H9 (cell line): Measurements from ENCODE around the gene CYP27C1. TPM values are rescaled to one million over a fixed set of nuclear protein-coding genes. Genes with fewer than 3 reads are reported as not detected.
"Not testable (repeated sequence)": the region's sequence is repeated elsewhere in the genome, so short reads cannot be mapped to it uniquely, and the experiment has no call there.

Experiments used
- DNase-seq: peaks from one replicate; pipeline ENCODE4 v3.0.0-alpha.2; 2017
- H2AFZ ChIP-seq: one replicate; pipeline ENCODE4 v1.6.1; 2013; ENCODE audit warnings: mild to moderate bottlenecking, low read length, control low read depth, moderate library complexity
- H2AK5ac ChIP-seq: 2 replicates; pipeline ENCODE4 v1.6.1; 2013; ENCODE audit warnings: low read length, control low read depth, mixed read lengths; ENCODE audit not compliant: insufficient read length
- H2BK120ac ChIP-seq: one replicate; pipeline ENCODE4 v1.6.1; 2013; ENCODE audit warnings: low read depth, mild to moderate bottlenecking, low read length, control low read depth, inconsistent platforms; ENCODE audit not compliant: poor library complexity, severe bottlenecking
- H2BK12ac ChIP-seq: 2 replicates; pipeline ENCODE4 v1.6.1; 2013; ENCODE audit warnings: low read length, control low read depth, mixed read lengths, low read depth; ENCODE audit not compliant: insufficient read length
- H2BK15ac ChIP-seq: 2 replicates; pipeline ENCODE4 v1.6.1; 2013; ENCODE audit warnings: low read depth, low read length, control low read depth
- H2BK20ac ChIP-seq: one replicate; pipeline ENCODE4 v1.6.1; 2013; ENCODE audit warnings: low read depth, mild to moderate bottlenecking, low read length, control low read depth, inconsistent platforms; ENCODE audit not compliant: poor library complexity, severe bottlenecking
- H2BK5ac ChIP-seq: 2 replicates; pipeline ENCODE4 v1.6.1; 2013; ENCODE audit warnings: low read length, control low read depth, mixed read lengths; ENCODE audit not compliant: insufficient read length
- H3K14ac ChIP-seq: 2 replicates; pipeline ENCODE4 v1.6.1; 2013; ENCODE audit warnings: low read length, control low read depth; ENCODE audit not compliant: insufficient read depth
- H3K18ac ChIP-seq: 2 replicates; pipeline ENCODE4 v1.6.1; 2013; ENCODE audit warnings: low read depth, mild to moderate bottlenecking, mixed read lengths, low read length, control low read depth; ENCODE audit not compliant: insufficient read length
- H3K23ac ChIP-seq: 2 replicates; pipeline ENCODE4 v1.6.1; 2013; ENCODE audit warnings: low read length, control low read depth, mixed read lengths, low read depth; ENCODE audit not compliant: insufficient read length
- H3K23me2 ChIP-seq: 2 replicates; pipeline ENCODE4 v1.6.1; 2013; ENCODE audit warnings: low read depth, mild to moderate bottlenecking, mixed read lengths, low read length, control low read depth; ENCODE audit not compliant: insufficient read length, poor library complexity, severe bottlenecking
- H3K27ac ChIP-seq: 2 replicates; pipeline ENCODE4 v1.5.1; 2013; ENCODE audit warnings: low read length, control low read depth, mixed read lengths, low read depth; ENCODE audit not compliant: insufficient read length
- H3K27me3 ChIP-seq: 2 replicates; pipeline ENCODE4 v1.6.1; 2013; ENCODE audit warnings: low read length, control low read depth, inconsistent platforms; ENCODE audit not compliant: insufficient read depth
- H3K4ac ChIP-seq: 2 replicates; pipeline ENCODE4 v1.6.1; 2013; ENCODE audit warnings: low read depth, mild to moderate bottlenecking, control low read depth, inconsistent platforms, low read length, moderate library complexity
- H3K4me1 ChIP-seq: 2 replicates; pipeline ENCODE4 v1.6.1; 2013; ENCODE audit warnings: low read length, control low read depth, inconsistent platforms; ENCODE audit not compliant: insufficient read depth
- H3K4me2 ChIP-seq: 2 replicates; pipeline ENCODE4 v1.6.1; 2013; ENCODE audit warnings: low read length, control low read depth, mixed read lengths; ENCODE audit not compliant: insufficient read length, insufficient read depth
- H3K56ac ChIP-seq: 2 replicates; pipeline ENCODE4 v1.6.1; 2013; ENCODE audit warnings: low read depth, mild to moderate bottlenecking, mixed read lengths, low read length, control low read depth; ENCODE audit not compliant: insufficient read length
- H3K79me1 ChIP-seq: 2 replicates; pipeline ENCODE4 v1.6.1; 2013; ENCODE audit warnings: low read depth, mild to moderate bottlenecking, moderate library complexity, low read length, control low read depth, inconsistent platforms; ENCODE audit not compliant: insufficient read depth, poor library complexity, severe bottlenecking
- H3K79me2 ChIP-seq: 2 replicates; pipeline ENCODE4 v1.6.1; 2013; ENCODE audit warnings: low read length, control low read depth, inconsistent platforms; ENCODE audit not compliant: insufficient read depth
- H3K9ac ChIP-seq: 2 replicates; pipeline ENCODE4 v1.6.1; 2013; ENCODE audit warnings: low read length, control low read depth, mixed read lengths; ENCODE audit not compliant: insufficient read length; ENCODE audit errors: extremely low read depth
- H3K9me3 ChIP-seq: one replicate; pipeline ENCODE4 v1.6.1; 2013; ENCODE audit warnings: low read depth, low read length, inconsistent platforms; ENCODE audit not compliant: control insufficient read depth
- H3T11ph ChIP-seq: one replicate; pipeline ENCODE4 v1.6.1; 2013; ENCODE audit warnings: mild to moderate bottlenecking, low read length, control low read depth, inconsistent platforms
- H4K20me1 ChIP-seq: one replicate; pipeline ENCODE4 v1.6.1; 2013; ENCODE audit not compliant: control insufficient read depth, insufficient read length, insufficient read depth
- H4K5ac ChIP-seq: 2 replicates; pipeline ENCODE4 v1.6.1; 2013; ENCODE audit warnings: low read depth, mild to moderate bottlenecking, mixed read lengths, low read length, control low read depth; ENCODE audit not compliant: insufficient read length
- H4K8ac ChIP-seq: replicated peaks from 2 replicates; pipeline ENCODE4 v1.6.1; 2013; ENCODE audit warnings: low read length, control low read depth, mixed read lengths, low read depth; ENCODE audit not compliant: insufficient read length
- H4K91ac ChIP-seq: 2 replicates; pipeline ENCODE4 v1.6.1; 2013; ENCODE audit warnings: low read depth, mild to moderate bottlenecking, moderate library complexity, mixed read lengths, low read length, control low read depth; ENCODE audit not compliant: insufficient read length
- H3K27ac Mint-ChIP-seq, 3 experiments: 2 replicates in 2 of 3; 3 replicates in 1 of 3; pipeline ENCODE4 v1.8.0; 2020 to 2021; ENCODE audit warnings: mixed read lengths in 3 of 3, mild to moderate bottlenecking in 1 of 3, moderate library complexity in 1 of 3
- H3K27me3 Mint-ChIP-seq: 2 replicates; pipeline ENCODE4 v1.8.0; 2021; ENCODE audit warnings: low read depth, mild to moderate bottlenecking, moderate library complexity, mixed read lengths
- H3K36me3 Mint-ChIP-seq, 3 experiments: 2 replicates in 2 of 3; 3 replicates in 1 of 3; pipeline ENCODE4 v1.8.0; 2020 to 2021; ENCODE audit warnings: low read depth in 3 of 3, mixed read lengths in 3 of 3; ENCODE audit not compliant: insufficient read depth in 1 of 3
- H3K4me1 Mint-ChIP-seq, 2 experiments: 2 replicates each; pipeline ENCODE4 v1.8.0; 2020; ENCODE audit warnings: mixed read lengths in 2 of 2
- H3K4me3 Mint-ChIP-seq, 2 experiments: 2 replicates in 1 of 2; 3 replicates in 1 of 2; pipeline ENCODE4 v1.8.0; 2020 to 2021; ENCODE audit warnings: mild to moderate bottlenecking in 2 of 2, mixed read lengths in 2 of 2, moderate library complexity in 1 of 2
- H3K9me3 Mint-ChIP-seq, 2 experiments: 2 replicates in 1 of 2; 3 replicates in 1 of 2; pipeline ENCODE4 v1.8.0; 2020; ENCODE audit warnings: mild to moderate bottlenecking in 2 of 2, mixed read lengths in 2 of 2, moderate library complexity in 1 of 2
- WGBS: extraction: QIAGEN DNeasy Blood & Tissue Kit; methylation state at CpG from one replicate; pipeline ENCODE4 v1.1.7; 2013; ENCODE audit warnings: missing lambda C conversion rate, low lambda C conversion rate, mixed read lengths; ENCODE audit not compliant: insufficient read length; ENCODE audit errors: extremely low coverage; 5-methylcytosine and 5-hydroxymethylcytosine counted together
- total RNA-seq: library from RNA; stranded (reverse); gene quantifications from 2 replicates; pipeline ENCODE4 v1.2.1, GENCODE V29; 2021
- TF ChIP-seq, protein P1 (sequence below): fragments of 200-600 bp; sonication (generic); conservative IDR thresholded peaks from 3 replicates; pipeline ENCODE4 v1.8.0; 2021; ENCODE audit warnings: antibody characterized with exemption, mild to moderate bottlenecking

The CYP27C1 gene
- total RNA-seq, 1 experiment from 2014 or later: 2.3 TPM

GRCh38 chr2:127216095-127216494 lies 4.0 kb downstream of the CYP27C1 start:
- no peak overlapping the region for H2BK120ac ChIP-seq
- Mint-ChIP-seq H3K27me3 (peaks cover 68% of the 10 kb centered on the region), H3K27ac (no peak overlapping the region), H3K36me3 (peaks cover 0 to 8% (median 0%) of the 10 kb centered on the region in 3 experiments; a peak in 4 of 7 replicates), H3K4me1 (peaks cover 13 to 14% of the 10 kb centered on the region in 2 experiments), H3K9me3 (peaks cover 6 to 7% of the 10 kb centered on the region in 2 experiments; a peak in 3 of 5 replicates), H3K4me3 (no peak overlapping the region)
- H3K23me2 ChIP-seq: peaks cover 12% of the 10 kb centered on the region
- no peak overlapping the region for H4K5ac ChIP-seq
- no peak overlapping the region for H2BK20ac ChIP-seq
- H2AFZ ChIP-seq: no peak overlapping the region
- no peaks in the 10 kb centered on the region for H3K79me2 ChIP-seq
- no peak overlapping the region for H3K27ac ChIP-seq
- H3K27me3 ChIP-seq: no peaks in the 10 kb centered on the region; the same call in 1 of the 2 replicates
- H3K4me2 ChIP-seq: no peak overlapping the region
- H3K23ac ChIP-seq: no peak overlapping the region
- H3K4me1 ChIP-seq: no peaks in the 10 kb centered on the region
- H4K91ac ChIP-seq: no peak overlapping the region
- no peak overlapping the region for H3K9ac ChIP-seq
- no peaks in the 10 kb centered on the region for H4K20me1 ChIP-seq
- H2AK5ac ChIP-seq: no peak overlapping the region
- no peaks in the 10 kb centered on the region for H3K9me3 ChIP-seq
- no peak overlapping the region for H2BK12ac ChIP-seq
- WGBS: no CpG with 5 or more reads among the region's 2 CpGs
- H2BK5ac ChIP-seq: no peak overlapping the region
- H3K14ac ChIP-seq: no peak overlapping the region
- no peak overlapping the region for H3K56ac ChIP-seq
- H4K8ac ChIP-seq: no peak overlapping the region
- no peak overlapping the region for H3T11ph ChIP-seq
- no peak for DNase-seq
- no peak overlapping the region for H2BK15ac ChIP-seq
- H3K4ac ChIP-seq: no peak overlapping the region
- no peaks in the 10 kb centered on the region for H3K79me1 ChIP-seq
- TF ChIP-seq, protein P1, sequence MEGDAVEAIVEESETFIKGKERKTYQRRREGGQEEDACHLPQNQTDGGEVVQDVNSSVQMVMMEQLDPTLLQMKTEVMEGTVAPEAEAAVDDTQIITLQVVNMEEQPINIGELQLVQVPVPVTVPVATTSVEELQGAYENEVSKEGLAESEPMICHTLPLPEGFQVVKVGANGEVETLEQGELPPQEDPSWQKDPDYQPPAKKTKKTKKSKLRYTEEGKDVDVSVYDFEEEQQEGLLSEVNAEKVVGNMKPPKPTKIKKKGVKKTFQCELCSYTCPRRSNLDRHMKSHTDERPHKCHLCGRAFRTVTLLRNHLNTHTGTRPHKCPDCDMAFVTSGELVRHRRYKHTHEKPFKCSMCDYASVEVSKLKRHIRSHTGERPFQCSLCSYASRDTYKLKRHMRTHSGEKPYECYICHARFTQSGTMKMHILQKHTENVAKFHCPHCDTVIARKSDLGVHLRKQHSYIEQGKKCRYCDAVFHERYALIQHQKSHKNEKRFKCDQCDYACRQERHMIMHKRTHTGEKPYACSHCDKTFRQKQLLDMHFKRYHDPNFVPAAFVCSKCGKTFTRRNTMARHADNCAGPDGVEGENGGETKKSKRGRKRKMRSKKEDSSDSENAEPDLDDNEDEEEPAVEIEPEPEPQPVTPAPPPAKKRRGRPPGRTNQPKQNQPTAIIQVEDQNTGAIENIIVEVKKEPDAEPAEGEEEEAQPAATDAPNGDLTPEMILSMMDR: no peak
- no peak overlapping the region for H3K18ac ChIP-seq

DNA sequence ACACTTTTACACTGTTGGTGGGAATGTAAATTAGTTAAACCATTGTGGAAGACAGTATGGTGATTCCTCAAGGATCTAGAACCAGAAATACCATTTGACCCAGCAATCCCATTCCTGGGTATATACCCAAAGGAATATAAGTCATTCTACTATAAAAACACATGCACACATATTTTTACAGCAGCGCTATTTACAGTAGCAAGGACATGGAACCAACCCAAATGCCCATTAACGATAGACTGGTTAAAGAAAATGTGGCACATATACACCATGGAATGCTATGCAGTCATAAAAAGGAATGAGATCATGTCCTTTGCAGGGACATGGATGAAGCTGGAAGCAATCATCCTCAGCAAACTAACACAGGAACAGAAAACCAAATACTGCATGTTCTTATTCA lies 5.9 kb downstream of the CYP27C1 start:
- Mint-ChIP-seq H3K4me1 (peaks cover 32 to 33% of the 10 kb centered on the region in 2 experiments), H3K27me3 (peaks cover 70% of the 10 kb centered on the region)
- not testable (repeated sequence) for H3K9me3 Mint-ChIP-seq, H2AFZ ChIP-seq, H3K36me3 Mint-ChIP-seq, DNase-seq, H3K23me2 ChIP-seq, H3K4me1 ChIP-seq, H4K5ac ChIP-seq, H3K4ac ChIP-seq, H2AK5ac ChIP-seq, H3K23ac ChIP-seq, H3K79me1 ChIP-seq, H4K8ac ChIP-seq, H4K91ac ChIP-seq, H3K18ac ChIP-seq, H3K9ac ChIP-seq, H3K56ac ChIP-seq, H2BK120ac ChIP-seq, H3K9me3 ChIP-seq, H3K27me3 ChIP-seq, H3K27ac Mint-ChIP-seq, H3K27ac ChIP-seq, H2BK12ac ChIP-seq, H3K4me2 ChIP-seq, H3K4me3 Mint-ChIP-seq, H2BK20ac ChIP-seq, H2BK5ac ChIP-seq, H4K20me1 ChIP-seq, H3K14ac ChIP-seq, H3K79me2 ChIP-seq, H2BK15ac ChIP-seq, H3T11ph ChIP-seq
- no CpG with 5 or more reads among the region's 2 CpGs for WGBS
